ENCODE measurements around the gene GALNT9. TPM values are rescaled to one million over a fixed set of nuclear protein-coding genes. Genes with fewer than 3 reads are reported as not detected.
"Not testable (repeated sequence)": the region's sequence is repeated elsewhere in the genome, so short reads cannot be mapped to it uniquely, and the experiment has no call there.

GALNT9 gene
- 1.2 and 1.7 TPM in 2 replicates for total RNA-seq (2014; rRNA removed; shearing (Covaris generic))

GRCh38 chr12:132329036-132329719 is at the start of gene GALNT9:
Gene GALNT9 (minus strand): TSS chr12:132329589. CDS start chr12:132329203, 386 bp downstream.
- DNase-seq (ENCODE audit: low spot score), result no peak

- DNase-seq (ENCODE audit: low spot score), result not testable (repeated sequence)
Observed at GRCh38 chr12:132379057-132379456, 49.7 kb upstream of the GALNT9 start.

GRCh38 chr12:132377147-132377546 is 47.8 kb upstream of the GALNT9 start:
- DNase-seq (ENCODE audit: low spot score), result no peak

GRCh38 chr12:132376464-132376830 is 47.1 kb upstream of the GALNT9 start:
- no peak for DNase-seq (ENCODE audit: low spot score)

- no peak for DNase-seq (ENCODE audit: low spot score)
Observed at GRCh38 chr12:132375747-132376463, 46.5 kb upstream of the GALNT9 start.

GRCh38 chr12:132374612-132375445 is 45.4 kb upstream of the GALNT9 start:
- DNase-seq (ENCODE audit: low spot score), result no peak

- no peak for DNase-seq (ENCODE audit: low spot score)
Observed at GRCh38 chr12:132373901-132374611, 44.7 kb upstream of the GALNT9 start.

- DNase-seq (ENCODE audit: low spot score), result no peak
Observed at GRCh38 chr12:132367852-132368251, 38.5 kb upstream of the GALNT9 start.

GRCh38 chr12:132367071-132367851 is 37.9 kb upstream of the GALNT9 start:
- DNase-seq (ENCODE audit: low spot score), result no peak

- DNase-seq (ENCODE audit: low spot score), result no peak
Observed at GRCh38 chr12:132366341-132366861, 37.0 kb upstream of the GALNT9 start.

GRCh38 chr12:132365226-132365625 is 35.8 kb upstream of the GALNT9 start:
- no peak for DNase-seq (ENCODE audit: low spot score)

GRCh38 chr12:132364348-132364902 is 35.0 kb upstream of the GALNT9 start:
- DNase-seq (ENCODE audit: low spot score), result no peak

- DNase-seq (ENCODE audit: low spot score), result no peak
Observed at GRCh38 chr12:132363661-132364347, 34.4 kb upstream of the GALNT9 start.

- no peak for DNase-seq (ENCODE audit: low spot score)
Observed at GRCh38 chr12:132362996-132363660, 33.7 kb upstream of the GALNT9 start.

- DNase-seq (ENCODE audit: low spot score), result no peak
Observed at GRCh38 chr12:132360906-132361777, 31.8 kb upstream of the GALNT9 start.

GRCh38 chr12:132360410-132360809 is 31.0 kb upstream of the GALNT9 start:
- no peak for DNase-seq (ENCODE audit: low spot score)

- no peak for DNase-seq (ENCODE audit: low spot score)
Observed at GRCh38 chr12:132359971-132360370, 30.6 kb upstream of the GALNT9 start.

GRCh38 chr12:132359551-132359950 is 30.2 kb upstream of the GALNT9 start:
- no peak for DNase-seq (ENCODE audit: low spot score)

Data from H4 (cell line).